GM21447 (cell line): ENCODE measurements around the gene CCNH.

Source experiments
- ATAC-seq: cut with Tn5 transposase; IDR thresholded peaks from one replicate; pipeline ENCODE4 v1.9.1; 2021; ENCODE audit not compliant: unreplicated experiment

The CCNH gene

GRCh38 chr5:87412630-87413342, at the start of gene CCNH:
TSS of gene CCNH (minus strand) at chr5:87412930. CDS start at chr5:87412794, 136 bp downstream.
- peak; percentile 99 for ATAC-seq

GRCh38 chr5:87457706-87458105, 45.0 kb upstream of the CCNH start:
- ATAC-seq = no peak

DNA sequence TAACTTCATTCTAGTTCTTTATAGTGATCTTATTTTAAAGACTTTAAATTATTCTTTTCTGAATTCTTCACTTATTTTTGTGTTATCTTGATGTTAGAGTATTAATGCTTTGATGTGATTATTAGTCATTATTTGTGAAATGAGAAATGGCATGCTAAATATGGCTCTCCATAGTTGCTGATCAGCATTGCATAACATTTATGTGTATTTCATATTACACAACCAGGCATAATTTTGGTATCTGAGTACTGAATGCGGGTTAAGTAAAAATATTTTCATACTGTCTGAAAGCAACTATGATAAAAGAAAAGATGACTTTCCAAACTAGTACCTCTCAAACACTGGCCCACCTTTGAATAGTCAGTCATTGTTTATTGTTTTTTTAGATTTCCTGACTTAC, 41.1 kb upstream of the CCNH start:
- ATAC-seq = no peak

- no peak for ATAC-seq
Measured at GRCh38 chr5:87452837-87453236, 40.1 kb upstream of the CCNH start.

- ATAC-seq = no peak
Measured at GRCh38 chr5:87442419-87442818, 29.7 kb upstream of the CCNH start.

DNA sequence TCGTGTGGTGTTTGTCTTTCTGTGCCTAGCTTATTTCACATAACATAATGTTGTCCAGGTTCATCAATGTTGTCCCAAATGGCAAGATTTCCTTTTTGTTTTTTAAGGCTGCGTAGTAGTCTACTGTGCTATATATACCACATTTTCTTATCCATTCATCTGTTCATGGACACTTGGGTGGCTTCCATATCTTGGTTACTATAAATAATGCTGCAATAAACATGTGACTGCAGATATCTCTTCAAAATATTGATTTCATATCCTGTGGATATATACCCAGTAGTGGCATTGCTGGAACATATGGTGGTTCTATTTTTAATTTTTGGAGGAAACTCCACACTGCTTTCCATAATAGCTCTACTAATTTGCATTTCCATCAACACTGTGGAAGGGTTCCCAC, 25.5 kb upstream of the CCNH start:
- no peak for ATAC-seq

DNA sequence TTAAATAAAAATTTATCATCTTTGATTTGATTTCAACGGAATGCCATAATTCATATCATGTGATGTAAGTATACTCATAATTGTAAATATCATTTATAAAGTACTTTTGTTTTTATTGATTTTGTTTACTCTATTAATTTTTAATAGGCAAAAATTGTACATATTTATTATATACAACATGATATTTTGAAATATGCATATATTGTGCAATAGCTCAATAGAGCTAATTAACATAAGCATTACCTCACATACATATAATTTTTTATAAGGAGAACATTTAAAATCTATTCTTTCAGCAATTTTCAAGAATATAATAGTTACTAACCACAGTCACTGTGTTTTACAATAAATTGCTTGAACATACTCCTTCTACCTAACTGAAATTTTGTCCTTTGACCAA, 25.0 kb upstream of the CCNH start:
- no peak for ATAC-seq

- no peak for ATAC-seq
Measured at GRCh38 chr5:87435144-87435694, 22.5 kb upstream of the CCNH start.

- no peak for ATAC-seq
Measured at GRCh38 chr5:87434461-87434860, 21.7 kb upstream of the CCNH start.

- ATAC-seq = no peak
Measured at GRCh38 chr5:87433945-87434344, 21.2 kb upstream of the CCNH start.

- no peak for ATAC-seq
Measured at GRCh38 chr5:87432460-87432859, 19.7 kb upstream of the CCNH start.

DNA sequence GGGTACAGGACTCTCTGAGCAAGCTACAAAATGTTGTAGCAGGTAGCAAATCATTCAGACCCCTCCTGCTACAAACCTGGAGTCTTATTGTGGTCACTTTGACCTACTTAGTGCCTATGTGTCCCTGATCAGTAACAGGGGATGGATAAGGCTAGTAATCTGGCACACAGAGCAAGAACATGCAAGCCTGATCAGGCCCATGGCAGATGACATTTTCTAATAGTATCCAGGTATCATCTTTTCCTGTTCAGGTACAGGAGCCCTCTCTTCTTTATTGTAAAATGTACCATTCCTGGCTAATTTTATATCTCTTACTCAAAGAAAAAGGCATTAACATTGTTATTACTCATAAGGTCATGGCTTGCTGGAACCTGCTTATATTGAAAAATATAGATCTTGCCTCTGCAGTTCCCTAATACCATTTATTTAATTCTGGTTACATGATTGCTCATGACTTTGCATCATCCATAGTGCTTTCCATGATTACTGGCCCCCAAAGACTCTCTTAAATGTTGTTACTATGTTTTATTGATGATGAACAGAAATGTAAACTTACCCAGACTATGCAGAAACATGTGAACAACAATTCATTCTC, 18.2 kb upstream of the CCNH start:
- no peak for ATAC-seq

DNA sequence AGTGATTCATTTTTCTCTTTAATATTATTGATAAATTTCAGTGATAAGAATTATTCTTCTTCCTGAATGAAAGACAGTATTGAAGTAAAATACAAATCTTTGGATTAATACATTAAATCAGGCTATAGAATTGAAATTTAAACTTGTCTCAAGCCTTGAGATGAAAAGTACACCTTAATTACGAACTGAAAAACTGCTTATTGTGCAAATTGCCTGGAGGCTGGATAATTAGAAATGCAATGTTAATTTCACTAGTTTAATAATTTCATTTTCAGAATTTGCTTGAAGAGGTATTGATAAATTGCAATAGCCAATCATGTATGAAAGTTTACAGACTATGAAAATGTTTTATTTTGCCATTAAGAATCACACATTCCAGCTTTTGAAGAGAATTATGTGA, 11.0 kb upstream of the CCNH start:
- no peak for ATAC-seq

- ATAC-seq = no peak
Measured at GRCh38 chr5:87421307-87421706, 8.6 kb upstream of the CCNH start.

GRCh38 chr5:87418506-87418905, 5.8 kb upstream of the CCNH start:
- ATAC-seq = no peak

DNA sequence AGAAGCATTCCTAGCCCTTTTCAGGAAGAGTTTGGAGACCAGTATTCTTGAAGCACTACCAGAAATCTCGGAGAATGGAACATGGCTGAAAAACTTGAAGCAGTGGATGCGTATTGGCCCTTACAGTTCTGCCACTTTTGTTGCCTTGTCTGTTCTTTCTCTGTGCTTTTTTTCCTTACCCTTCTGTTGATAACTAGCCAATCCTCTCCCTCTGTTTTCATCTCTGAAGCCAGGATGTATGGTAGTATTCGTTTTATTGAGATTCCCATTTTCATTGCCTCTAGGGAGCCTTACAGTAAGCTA, 564 bp upstream of the CCNH start:
- ATAC-seq = no peak

DNA sequence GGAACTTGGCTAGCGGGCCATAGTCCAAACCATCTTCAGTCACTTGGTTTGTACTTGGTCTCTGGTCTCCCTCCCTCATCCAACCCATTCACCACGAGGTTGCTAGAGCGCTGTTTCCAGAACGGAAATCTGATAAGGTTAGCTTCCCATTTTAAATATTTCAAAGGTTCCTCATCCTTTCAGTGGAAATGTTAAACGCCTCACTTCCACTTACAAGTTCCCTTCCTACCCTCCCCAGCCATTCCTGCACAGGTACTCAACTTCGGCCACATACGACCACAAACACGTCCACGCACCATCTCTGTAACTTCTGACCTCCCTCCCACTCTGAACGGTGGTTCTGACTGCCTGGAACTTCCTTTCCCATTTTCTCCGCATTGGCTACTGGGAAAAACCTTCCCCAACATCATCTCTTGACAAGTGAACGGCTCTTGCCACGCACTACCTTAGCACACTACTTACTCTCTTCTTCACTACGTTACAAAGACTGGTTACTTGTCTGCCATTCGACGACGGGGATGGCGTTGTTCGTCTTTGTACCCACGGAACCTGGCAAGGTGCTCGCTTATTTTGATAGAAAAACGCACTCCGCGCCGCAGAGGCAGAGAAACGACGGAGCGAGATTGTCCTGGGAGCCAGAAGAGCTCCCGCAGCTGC, 629 bp downstream of the CCNH start:
- peak; percentile 18 for ATAC-seq

DNA sequence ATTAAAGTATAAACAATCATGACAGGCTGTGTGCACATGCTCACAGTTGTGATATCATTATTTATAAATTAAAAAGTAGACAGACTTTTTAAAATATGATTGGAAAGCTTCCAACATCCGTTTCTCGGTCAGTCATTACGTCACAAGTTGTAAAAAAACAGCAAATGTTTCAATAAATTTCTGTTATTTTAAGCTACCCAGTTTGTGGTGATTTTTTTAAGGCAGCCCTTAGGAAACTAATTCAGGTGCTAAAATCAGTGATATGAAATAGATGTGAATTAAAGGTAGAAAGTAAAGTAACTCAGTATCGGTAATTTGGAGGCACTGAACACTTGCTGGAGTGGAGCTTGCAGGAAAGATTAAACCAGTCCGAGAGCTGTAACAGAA, 1.2 kb downstream of the CCNH start:
- ATAC-seq = no peak

GRCh38 chr5:87410931-87411330, 1.8 kb downstream of the CCNH start:
- no peak for ATAC-seq

GRCh38 chr5:87408204-87408603, 4.5 kb downstream of the CCNH start:
- no peak for ATAC-seq

DNA sequence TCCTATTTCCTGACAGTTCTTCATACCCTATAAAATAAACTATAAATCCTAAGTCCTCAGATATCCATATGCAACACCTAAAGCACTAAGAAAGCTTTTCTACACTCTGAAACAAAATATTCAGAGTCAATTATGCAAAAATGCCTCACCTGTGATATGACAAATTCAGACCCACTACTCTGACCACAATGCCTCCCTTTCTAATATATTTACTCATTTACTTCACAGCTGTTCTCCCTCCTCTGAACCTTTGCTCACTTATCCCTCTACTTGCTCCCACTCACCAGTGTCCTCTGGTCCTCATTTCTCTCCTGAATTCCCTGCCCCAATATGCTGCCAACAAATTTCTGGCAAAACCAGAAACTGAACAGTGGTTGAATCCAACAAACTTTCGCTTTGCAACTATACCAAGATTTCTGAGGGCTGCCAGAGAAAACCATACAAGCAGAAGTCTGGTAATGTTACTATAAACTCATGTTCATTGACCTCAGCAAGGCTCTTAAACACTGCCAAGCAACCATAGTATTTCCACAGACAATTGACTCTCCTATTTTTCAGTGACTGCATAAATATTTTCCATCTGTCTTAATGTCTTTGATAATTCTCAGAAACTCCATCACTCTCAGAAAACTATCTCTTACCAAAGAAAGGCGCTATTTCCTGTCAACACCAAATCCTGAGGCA, 7.1 kb downstream of the CCNH start:
- no peak for ATAC-seq

DNA sequence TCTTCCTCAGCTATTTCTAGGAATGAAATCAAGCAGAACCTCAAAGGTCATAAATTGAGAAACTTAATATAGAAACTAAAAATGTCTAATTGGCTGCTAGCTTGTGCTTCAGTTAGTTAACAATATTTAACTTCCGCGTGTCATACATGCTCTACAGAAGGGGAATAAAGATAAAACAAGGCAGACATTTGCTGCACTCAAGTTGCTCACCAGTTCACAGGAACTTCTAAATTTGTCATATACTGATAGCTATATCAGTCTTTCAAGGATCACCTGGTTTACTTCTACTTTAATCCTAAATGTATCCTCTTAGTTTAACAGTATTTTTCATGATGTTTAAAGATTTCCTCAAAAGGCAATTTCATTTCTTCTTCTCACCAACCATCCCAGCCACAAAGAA, 8.4 kb downstream of the CCNH start:
- no peak for ATAC-seq
